Measurements from ENCODE around the gene LRP1B.

LRP1B gene

DNA sequence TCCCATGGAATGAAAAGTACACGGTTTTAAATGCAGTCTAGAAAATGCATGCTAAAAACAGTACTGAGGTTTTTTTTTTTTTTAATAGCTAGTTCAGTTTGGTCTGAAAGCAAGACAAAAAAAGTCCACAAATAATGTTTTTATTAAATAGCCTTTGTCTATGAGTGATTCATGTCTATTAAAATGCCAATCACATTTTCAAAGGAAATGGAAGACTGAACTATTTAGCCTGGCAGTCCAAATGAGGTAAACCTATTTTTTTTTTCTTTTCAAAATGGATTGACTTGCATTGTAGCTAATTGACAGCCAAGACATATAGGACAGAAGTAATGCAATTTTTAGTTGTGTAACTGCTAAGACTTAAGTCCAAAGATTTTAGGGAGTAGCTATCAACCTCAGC lies 90.3 kb downstream of the LRP1B start:
- no peak for DNase-seq

DNA sequence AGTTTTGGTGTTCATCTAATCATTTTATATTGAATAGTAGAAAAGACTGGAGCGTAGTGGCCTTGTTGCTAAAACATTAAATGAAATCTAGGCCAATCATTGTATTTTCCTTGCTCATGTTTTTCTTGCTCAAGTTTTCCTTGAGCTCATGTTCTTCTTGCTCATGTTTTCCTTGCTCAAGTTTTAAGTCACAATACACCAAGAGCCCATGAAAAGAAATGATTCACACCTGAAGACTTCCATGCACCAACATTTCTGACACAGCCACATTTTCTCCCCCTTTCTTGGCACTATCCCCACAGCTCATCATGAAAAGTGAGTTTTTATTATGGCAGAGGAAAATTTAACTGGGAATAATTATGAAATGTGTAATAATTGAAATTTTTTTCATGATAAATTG lies 92.0 kb downstream of the LRP1B start:
- no peak for DNase-seq

DNA sequence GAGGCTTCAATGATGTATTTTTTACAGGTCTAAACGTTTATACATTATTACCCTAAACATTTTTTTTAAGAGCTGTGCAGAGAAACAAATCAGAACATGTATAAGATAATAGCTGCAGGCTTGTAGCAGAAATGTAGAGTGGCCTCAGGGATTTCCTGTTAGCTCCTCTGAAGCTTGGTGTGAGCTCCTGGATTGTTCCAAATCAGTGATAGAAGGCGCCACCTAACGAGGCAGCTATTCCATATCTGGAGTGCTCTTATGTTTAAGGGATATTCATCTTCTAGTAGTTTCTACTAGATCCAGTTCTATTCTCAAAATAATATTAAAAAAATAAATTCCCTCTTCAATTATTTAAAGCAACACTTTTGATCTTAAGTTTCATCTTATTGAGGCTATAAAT lies 93.1 kb downstream of the LRP1B start:
- DNase-seq = no peak

DNA sequence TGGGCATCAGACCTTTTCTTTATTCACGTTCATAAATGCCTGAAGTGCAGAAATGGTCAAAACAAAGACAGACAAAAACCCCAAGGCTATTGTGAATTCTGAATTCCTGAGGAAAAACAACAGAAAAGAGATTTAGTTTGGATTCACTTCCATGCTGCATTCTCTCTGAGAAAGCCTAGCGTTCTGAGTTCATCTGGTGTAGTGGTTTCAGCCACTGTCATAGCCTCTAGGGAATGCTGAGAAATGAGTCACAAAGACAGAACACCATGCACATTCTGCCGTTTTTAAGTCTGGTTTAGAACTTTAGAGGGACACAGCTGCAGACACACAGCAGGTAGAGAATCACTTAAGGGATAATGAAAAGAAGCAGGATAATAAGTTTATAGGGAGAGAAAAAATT lies 93.8 kb downstream of the LRP1B start:
- DNase-seq = no peak

DNA sequence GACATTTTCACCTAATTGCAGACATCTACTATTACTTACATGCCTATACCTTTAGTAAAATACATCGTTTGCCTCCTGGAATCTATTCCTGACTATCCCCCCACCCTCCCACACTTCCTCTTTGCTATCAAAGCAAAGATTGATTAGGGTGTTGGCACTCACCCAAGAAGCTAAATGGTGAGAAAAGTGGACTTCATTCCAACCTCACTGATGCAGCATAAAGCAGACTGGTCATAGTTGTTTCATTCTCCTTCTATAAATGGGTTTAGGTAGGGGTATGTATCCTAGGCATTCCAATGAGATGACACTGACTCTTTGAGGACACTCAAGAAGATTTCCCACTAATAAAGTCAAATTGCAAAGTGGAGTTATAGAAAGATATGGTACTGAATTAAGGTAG lies 97.4 kb downstream of the LRP1B start:
- no peak for DNase-seq

DNA sequence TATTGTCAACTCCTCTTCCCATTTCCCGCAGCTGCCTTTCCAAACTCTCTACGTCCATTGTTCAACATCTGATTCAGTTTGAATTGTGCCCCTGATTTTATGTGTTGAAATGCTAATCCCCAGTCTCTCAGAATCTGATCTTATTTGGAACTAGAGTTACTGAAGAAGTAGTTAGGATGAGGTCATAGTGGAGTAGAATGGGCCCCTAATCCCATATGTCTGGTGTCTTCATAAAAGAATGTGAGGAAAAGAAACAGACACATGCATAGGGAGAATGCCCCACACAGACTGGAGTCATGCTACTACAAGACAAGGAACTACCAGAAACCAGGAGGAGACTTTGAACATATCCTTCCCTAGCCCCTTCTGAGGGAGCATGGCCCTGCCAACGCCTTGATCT lies 99.2 kb downstream of the LRP1B start:
- DNase-seq = no peak

DNA sequence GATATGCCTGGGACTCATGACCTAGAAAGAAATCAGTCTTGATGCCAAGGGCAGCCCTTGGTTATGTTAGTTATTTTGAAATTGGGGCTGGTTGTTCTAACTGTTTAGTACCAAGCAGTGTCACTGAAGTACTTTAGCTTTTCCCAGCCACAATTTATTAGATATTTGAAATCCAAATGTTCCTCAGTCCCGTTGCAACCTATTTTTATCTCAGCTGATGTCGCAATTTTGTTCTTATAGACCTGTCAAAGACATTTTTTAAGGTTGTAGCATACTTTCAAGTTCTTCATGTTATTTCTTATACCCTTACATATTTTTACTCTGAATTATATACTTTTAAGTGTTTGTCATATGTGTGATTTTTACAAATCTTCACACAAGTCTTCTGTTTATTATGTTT lies 100.1 kb downstream of the LRP1B start:
- DNase-seq = no peak

DNA sequence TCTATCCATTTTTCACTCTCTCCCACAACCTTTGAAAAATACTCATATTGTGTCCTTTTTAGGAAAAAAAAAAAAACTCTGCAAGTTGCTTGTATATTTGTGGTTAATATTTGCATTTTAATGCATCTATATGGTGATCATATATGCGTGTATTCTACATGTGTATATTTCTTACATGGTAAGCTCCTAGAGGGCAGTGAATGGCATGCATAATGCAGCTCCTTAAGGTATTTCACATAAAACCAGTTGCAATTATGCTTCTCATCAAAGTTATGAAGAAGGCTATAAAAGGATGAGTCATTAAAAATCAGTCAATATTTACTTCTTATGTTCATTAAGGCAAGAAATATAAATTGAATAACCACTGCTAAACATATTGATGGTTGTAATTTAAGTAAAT lies 100.8 kb downstream of the LRP1B start:
- DNase-seq = no peak

DNA sequence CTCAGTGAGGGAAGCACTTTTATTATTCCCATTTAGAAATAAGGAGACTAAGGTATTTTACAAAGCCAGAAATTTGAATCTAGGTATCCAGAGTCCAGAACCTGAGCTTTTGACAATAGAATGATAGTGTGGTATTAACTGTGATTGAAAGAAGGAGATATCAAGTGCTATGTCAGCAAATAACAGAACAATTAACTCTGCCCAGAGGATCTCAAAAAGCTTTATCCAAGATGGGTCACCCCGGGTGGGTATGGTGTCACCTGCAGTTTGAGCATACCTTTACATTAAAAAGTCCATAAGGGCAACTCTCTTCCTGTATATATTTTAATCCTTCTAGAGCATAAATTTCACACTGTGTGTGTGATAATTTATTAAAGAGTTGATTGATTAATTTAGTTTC lies 105.4 kb downstream of the LRP1B start:
- DNase-seq = no peak

DNA sequence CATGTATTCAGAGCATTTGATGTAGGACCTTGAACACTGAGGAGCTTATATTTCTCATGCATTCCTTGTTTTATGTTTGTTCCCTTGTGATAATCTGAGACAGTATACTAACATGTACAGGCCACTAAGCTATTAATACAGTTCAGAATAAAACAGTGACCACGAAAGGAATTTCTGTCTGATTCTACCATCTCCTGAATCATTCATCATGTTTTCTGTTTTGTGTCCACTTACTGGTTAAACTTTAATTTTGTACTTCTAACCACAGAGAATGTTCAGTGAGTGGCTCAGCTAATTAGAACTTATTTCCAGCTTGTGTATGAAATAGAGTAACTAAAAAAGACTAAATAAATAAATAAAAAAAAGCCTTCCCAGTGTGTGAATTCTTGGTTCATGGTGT lies 110.4 kb downstream of the LRP1B start:
- DNase-seq = no peak

DNA sequence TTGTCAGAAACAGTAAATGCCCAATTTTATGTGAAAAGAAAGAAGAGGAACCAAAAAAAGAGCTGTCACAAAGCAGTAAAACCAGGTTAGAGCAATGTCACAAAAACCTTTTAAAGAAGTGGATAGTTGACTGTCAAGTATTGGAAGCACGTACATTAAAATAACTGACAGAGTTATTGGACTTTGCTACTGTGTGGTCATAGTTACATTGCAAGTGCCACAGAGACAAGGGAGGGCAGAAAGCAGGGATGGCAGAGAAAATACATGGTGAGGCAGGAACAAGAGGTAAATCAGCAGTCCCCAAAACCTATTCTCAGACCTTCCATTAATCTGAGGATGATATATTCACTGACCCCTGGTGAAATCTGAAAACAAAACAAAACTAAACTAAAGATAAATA lies 116.3 kb downstream of the LRP1B start:
- DNase-seq = no peak

DNA sequence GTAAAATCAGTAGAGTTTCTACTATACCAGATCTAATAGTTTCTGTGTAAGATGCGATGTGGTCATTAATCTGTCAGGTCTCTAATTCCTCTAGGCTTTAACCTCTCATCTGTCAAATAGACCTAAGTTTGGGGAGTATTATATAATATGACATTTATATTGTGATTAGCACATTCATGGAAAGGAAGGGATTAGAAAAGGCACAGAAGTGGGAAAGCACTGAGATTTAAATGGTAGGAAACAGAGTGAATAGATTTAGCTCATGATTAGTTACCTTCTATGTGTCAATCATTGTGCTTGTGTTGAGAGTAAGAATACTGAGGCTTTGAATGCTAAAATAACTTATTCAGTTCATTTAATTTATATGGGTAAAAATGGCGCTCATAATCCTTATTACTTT lies 118.0 kb downstream of the LRP1B start:
- DNase-seq = no peak

DNA sequence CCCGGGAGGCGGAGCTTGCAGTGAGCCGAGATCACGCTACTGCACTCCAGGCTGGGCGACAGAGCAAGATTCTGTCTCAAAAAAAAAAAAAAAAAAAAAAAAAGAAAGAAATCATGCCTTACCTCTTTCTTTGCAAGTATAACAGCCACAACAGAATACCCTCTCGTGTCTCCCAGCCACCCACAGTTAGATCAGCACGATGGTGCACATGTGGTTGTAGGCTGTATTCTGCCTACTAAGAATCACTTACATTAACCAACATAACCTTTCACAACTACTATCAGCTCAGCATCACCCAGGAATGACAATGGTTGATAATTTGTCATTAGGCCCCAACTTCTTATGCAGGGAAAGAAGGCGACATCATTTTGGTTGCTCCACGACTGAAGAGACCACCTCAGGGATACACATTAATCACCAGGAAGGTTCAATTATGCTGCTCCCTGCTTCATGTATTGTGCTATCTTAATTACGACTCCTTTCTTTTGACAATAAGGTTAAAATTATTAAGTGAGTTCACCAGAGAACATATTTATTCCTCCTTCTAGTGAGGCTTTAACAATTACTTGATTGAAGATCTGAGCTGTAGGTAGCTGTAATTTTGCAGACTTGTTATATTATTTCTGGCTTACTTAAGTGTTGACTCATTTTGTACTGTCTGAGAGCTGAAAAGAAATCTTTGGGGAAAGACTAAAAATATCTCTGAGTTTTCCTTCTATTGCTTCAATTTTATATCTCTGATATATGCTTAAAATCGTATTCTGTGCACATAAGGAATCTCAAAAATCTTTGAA lies 120.1 kb downstream of the LRP1B start:
- no peak for DNase-seq

DNA sequence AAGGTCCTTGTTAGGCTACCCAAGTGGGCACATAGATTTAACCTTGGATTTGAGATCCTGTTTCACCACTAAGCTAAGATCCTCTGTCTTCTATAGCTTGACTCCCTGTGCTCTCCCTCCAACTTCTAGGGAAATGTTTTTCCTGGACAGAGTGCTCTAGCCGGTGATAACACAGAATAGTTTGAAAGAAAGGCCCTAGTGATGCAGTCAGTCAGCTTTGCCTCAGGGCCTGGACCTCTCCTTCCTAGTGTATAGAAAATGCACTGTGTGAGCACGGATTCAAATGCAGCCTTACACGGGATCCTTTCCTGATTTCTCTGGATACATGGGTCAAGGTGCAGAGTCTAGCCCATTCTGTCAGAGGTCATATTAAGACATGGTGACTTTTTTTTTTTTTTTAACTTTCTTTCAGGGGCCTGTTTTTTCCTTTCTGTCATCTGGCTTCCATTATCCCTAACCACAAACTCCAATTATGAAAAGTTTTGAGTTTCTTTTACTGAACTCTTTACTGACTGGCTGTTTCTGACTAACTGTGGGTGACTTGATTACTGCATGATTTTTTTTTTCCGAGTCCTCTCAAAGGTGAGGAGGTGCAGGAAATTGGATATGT lies 122.6 kb downstream of the LRP1B start:
- no peak for DNase-seq

DNA sequence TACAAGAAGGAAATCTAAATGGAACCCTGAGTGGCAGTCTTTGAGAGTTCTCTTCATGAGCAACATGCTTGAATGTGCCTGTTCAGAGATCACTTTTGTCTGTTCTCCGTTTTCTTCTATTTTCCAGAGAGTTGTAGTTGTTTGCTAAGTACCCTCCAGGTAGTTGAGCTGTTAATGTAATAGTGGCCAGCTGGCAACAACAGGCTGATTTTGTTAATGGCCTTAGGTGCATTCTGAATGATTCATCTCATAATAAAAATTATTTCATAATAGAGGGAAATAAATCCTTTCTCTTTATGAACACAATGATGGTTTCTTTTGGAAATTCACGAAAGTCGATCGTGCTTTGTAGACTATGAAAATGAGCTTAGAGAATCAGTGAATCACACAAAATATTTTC lies 136.8 kb downstream of the LRP1B start:
- DNase-seq = no peak

DNA sequence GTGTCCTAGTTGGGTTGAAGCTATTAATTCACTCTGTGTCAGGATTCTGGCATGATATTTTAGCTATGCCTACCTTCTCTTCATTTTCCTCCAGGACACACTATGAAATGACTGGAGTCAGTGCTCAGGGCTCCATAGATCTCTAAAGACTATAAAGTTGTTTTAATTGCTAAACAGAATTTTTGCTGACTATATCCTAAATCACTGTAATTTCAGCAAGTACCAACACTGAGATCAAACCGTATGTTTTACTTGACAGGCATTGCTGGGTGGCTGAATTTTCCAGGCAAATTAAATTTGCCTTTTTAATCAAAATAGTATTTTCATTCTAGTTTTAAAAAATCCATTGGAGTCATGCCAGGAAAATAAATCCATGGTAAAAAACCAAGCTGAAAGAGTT lies 138.1 kb downstream of the LRP1B start:
- DNase-seq = no peak

DNA sequence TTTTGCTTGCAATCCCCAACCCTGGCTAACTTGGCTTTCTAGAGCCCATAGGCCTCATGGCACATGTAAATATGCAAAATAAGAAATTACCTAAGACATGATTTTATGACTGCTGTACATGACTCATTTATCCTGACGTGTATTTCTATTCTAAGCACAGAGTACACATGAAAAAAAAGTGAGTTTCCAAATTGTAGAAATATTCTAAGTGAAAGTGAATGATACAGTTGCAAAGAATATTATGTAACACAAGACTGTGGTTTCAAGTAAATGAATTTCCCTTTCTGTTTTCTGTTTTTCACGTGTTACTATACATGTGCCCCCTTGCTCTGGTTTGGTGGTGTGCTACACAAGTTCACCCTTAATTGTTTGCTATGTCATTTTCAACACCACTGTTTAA lies 162.4 kb downstream of the LRP1B start:
- DNase-seq = no peak

DNA sequence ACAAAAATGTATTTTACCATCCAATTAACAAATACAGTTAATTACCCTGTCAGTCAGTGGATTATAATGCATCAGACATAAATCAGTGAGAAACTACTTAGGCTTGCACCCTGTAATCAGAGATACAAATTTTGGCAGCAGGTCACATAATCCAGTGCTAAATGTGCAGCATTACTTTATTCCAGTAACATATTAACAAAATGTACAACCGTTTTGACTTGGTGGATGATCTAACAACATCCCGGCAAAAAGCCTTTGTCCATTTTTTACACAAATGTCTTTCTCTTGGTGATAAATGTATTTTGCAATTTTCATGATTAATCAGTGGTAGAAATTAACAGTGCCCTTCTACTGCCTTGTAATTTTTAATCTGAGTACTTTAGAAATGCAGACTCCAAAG lies 162.8 kb downstream of the LRP1B start:
- no peak for DNase-seq

DNA sequence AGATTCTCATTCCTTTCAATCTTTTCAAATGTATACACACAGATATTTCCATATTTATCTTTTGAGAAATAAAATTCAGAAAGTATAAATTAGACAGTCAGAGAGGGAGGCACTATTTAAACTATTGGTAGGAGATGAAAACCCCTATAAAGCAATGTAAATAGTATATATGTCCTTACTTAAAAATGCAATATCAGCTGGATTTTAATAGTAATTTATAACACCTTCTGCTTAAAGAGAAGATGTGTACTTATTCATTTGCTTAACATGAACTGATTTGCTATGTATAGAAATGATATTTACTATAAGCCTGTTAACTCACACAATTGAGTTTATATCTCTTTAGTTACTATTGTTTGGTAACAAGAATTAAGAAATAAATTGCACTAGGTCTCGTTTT lies 163.3 kb downstream of the LRP1B start:
- no peak for DNase-seq

DNA sequence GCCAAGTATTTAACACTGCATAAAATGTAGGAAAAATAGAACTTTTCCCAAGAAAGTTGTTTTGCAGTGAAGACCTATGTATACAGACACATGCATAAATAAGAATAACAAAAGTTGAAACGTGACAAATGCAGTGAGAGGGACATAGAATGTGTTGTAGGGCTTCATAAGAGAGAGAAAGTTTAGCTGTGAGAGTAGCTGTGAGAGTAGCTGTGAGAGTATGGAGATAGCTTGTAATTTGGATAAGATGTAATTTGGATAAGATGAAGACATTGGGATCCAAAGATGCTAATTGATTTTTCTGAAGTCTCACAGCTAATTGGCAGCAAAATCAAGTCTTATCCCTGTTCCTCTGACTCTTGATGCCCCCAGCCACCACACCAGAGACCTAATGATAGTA lies 170.9 kb downstream of the LRP1B start:
- DNase-seq = no peak

DNA sequence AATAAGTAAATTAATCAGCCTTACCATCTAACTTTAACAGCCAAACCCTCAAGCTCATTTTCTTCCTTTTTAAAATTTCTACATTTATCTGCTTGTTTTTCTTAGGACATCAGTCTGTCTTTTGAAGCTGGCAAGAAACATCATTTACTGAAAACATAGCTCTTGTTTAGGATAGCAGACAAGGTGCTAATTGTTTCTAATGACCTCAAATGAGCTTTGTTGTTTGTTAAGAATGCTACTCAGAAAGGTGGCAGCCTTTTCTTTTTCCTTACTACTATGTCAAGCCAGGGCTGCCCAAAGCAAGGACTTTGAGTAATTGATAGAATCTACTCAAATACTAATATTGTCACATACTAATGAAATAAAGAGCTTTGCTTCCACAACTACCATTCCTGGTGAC lies 171.8 kb downstream of the LRP1B start:
- no peak for DNase-seq

DNA sequence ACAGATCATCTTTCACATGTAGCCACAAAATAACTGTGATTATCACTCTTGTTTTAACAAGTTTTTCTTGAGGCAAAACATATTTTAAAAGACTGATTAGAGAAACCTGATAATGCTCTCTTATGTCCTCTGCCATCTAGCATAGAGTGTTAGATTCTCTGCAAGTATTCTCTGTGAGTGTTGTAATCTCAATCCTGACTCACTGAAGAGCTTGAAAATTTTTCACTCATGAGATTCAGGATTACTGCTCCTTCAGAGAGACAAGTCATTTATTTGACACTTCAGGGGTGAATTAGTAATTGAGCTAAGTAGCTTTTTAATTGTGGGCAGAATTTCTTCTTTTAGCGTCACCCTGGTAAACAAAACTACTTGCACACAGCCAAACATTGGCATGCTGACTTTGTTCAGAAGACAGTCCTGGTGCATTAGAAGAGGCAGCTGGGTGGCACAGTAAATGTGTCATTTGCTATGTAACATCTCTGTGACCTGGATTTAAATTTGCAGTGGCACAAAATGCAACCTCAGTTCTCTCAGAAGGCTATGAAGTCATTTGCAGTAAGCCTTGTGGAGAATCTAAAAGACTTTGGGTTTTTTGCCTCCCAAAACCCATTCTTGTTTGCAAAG lies 172.9 kb downstream of the LRP1B start:
- no peak for DNase-seq

DNA sequence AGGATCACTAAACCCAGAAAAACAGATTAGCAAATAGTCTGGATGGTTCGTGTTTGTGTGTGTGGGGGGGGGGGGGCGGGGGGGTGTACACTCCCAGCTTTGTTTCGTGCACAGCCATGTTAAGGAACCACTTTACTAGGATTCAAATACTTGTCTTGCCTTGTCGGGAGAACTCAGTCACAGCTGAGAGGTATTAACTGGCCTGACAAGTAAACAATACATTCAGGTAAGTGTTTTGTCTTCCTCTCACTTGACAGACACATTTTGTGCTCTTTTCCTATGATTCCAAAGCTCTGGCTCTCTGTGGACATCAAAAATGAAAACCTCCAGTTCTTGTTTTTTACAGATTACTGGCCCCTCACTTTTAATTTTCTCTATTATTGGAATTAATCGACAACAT lies 173.5 kb downstream of the LRP1B start:
- DNase-seq = no peak

DNA sequence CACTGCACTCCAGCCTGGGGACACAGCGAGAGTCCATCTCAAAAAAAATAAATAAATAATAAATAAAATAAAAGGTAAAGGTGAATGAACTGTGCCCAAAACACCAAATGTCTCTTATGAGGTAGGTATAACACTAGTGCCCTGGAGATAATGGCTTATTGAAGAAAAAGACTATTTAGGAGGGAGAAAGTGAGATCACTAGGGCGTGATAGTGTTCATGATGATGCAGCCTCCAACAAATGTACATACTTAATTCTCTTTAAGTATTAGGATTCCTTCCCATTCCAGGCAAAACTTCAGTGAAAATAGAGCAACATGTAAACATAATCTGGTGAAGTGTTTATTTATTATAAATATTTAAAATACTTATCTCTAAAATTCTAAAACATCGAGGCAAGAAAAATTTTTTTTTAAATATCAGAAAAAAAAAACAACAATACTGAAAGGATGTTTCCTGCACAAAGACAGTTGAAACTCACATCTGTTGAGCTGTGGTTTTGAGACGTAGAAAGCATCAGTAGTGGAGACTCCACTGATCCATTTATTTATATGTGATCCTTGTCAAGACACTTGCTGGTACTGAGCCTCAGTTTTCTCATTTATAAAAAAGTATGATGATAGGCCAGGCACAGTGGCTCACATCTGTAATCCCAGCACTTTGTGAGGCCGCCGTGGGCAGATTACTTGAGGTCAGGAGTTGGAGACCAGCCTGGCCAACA lies 183.3 kb downstream of the LRP1B start:
- no peak for DNase-seq
